Measurements from ENCODE around the gene PRKRA. TPM values are rescaled to one million over a fixed set of nuclear protein-coding genes. Genes with fewer than 3 reads are reported as not detected.

PRKRA gene
- total RNA-seq: 49.7 and 53.9 TPM in 2 replicates

GRCh38 chr2:178450774-178451525, at the start of gene PRKRA, which contains the start of gene PJVK:
Gene PRKRA, minus strand, starts transcription at chr2:178451175. Its CDS starts 145 bp downstream, at chr2:178451030.
Gene PJVK, plus strand, starts transcription at chr2:178451378. Its CDS starts 2,032 bp downstream, at chr2:178453410.

GRCh38 chr2:178480227-178481181, 29.5 kb upstream of the PRKRA start, which contains the start of gene PLEKHA3:
Gene PLEKHA3, plus strand, starts transcription at chr2:178480457. Its CDS starts 413 bp downstream, at chr2:178480870.

GRCh38 chr2:178478439-178479274, 27.7 kb upstream of the PRKRA start, which contains the start of gene FKBP7:
Gene FKBP7, minus strand, starts transcription at chr2:178478600. Its CDS starts 101 bp downstream, at chr2:178478499.

Other genes starting within 250 kb of the PRKRA start
- gene PJVK, start 203 bp upstream of the PRKRA start, total RNA-seq: 1.7 and 1.8 TPM in 2 replicates
- 25.5 and 29.9 TPM in 2 replicates for gene FKBP7, start 27.4 kb upstream of the PRKRA start, total RNA-seq
- gene PLEKHA3, start 29.3 kb upstream of the PRKRA start, total RNA-seq: 8.9 and 9.1 TPM in 2 replicates